GM12801 (cell line): ENCODE results near the gene BIRC2.

Experiments
- CTCF ChIP-seq: IDR thresholded peaks from one replicate; pipeline ENCODE4 v1.5.1; 2011; ENCODE audit warnings: control low read depth; ENCODE audit not compliant: insufficient read length; ENCODE audit errors: extremely low read depth

The BIRC2 gene

GRCh38 chr11:102309621-102310541 is 37.1 kb upstream of the BIRC2 start:
- TF ChIP-seq CTCF, result no peak

GRCh38 chr11:102312667-102313066 is 34.3 kb upstream of the BIRC2 start:
- TF ChIP-seq CTCF, result no peak

GRCh38 chr11:102313238-102313940 is 33.6 kb upstream of the BIRC2 start:
- TF ChIP-seq CTCF, result no peak

GRCh38 chr11:102314784-102315183 is 32.2 kb upstream of the BIRC2 start:
- TF ChIP-seq CTCF, result no peak

GRCh38 chr11:102316346-102316904 is 30.6 kb upstream of the BIRC2 start:
- TF ChIP-seq CTCF, result no peak

GRCh38 chr11:102317099-102317767 is 29.8 kb upstream of the BIRC2 start, which contains the start of gene BIRC3:
BIRC3 (plus strand) TSS chr11:102317484; CDS start chr11:102324510, 7,026 bp downstream.
- no peak for TF ChIP-seq CTCF

- no peak for TF ChIP-seq CTCF
Observed at GRCh38 chr11:102317768-102318103, 29.3 kb upstream of the BIRC2 start.
